Psoas muscle (tissue), 8 donors: ENCODE results near the gene ERV3-1. TPM values are rescaled to one million over a fixed set of nuclear protein-coding genes. Genes with fewer than 3 reads are reported as not detected.
A peak's percentile ranks its signal among the peaks of the same experiment; 100 is the strongest.

ENCODE experiments used
- ATAC-seq, 4 donors: fragments of 200-7000 bp; cut with Tn5 transposase; one replicate each; pipeline ENCODE4 v1.9.1; 2020; ENCODE audit warnings: moderate library complexity in 3 of 4, mild to moderate bottlenecking in 2 of 4
- DNase-seq, 2 donors: peaks; one replicate each; pipeline ENCODE4 v3.0.0-alpha.2; 2020
- H3K27ac ChIP-seq: fragments of 200-600 bp; one replicate; pipeline ENCODE4 v1.8.0; 2022
- H3K27me3 ChIP-seq, 3 donors: fragments of 200-600 bp in 1 of 3; one replicate each; pipeline versions ENCODE4 v1.6.1 to v1.8.0; 2013 to 2022; ENCODE audit warnings: low read length in 2 of 3, mild to moderate bottlenecking in 2 of 3, moderate library complexity in 1 of 3; ENCODE audit not compliant: insufficient read depth in 3 of 3
- H3K36me3 ChIP-seq, 2 donors: fragments of 200-600 bp in 1 of 2; one replicate each; pipeline versions ENCODE4 v1.6.1 to v1.8.0; 2013 to 2022; ENCODE audit warnings: low read depth in 1 of 2, mild to moderate bottlenecking in 1 of 2, moderate library complexity in 1 of 2; ENCODE audit not compliant: insufficient read depth in 1 of 2
- H3K4me1 ChIP-seq: fragments of 200-600 bp; one replicate; pipeline ENCODE4 v1.8.0; 2022
- H3K4me3 ChIP-seq: fragments of 200-600 bp; one replicate; pipeline ENCODE4 v1.8.0; 2022; ENCODE audit warnings: mild to moderate bottlenecking
- H3K9me3 ChIP-seq: fragments of 200-600 bp; one replicate; pipeline ENCODE4 v1.8.0; 2022
- CTCF ChIP-seq: fragments of 200-600 bp; IDR thresholded peaks from one replicate; pipeline ENCODE4 v1.8.0; 2022; ENCODE audit warnings: antibody characterized with exemption
- WGBS, 3 donors: extraction: QIAGEN DNeasy Blood & Tissue Kit; methylation state at CpG; one replicate each; pipeline versions ENCODE4 v1.1.6 to v1.1.7; 2013; 5-methylcytosine and 5-hydroxymethylcytosine counted together
- intact Hi-C, 2 donors: fragments of 100-400 bp; cut with DNase I; formaldehyde crosslinking; loops; one replicate each; pipeline versions ENCODE4 v1.11.0 to v1.14.2; 2022
- polyA plus RNA-seq, 3 donors: library from polyadenylated mRNA; stranded (reverse); fragments of 200-250 nt; gene quantifications; one replicate each; pipeline ENCODE4 v1.2.3, GENCODE V29; 2013
- total RNA-seq, 4 donors: library from RNA; stranded (reverse); fragmentation: NEBNext Ultra II Directional in 2 of 4; extraction: Animal tissue kit (Norgen Biotek cat#: 25700) in 2 of 4; gene quantifications; one replicate each; pipeline versions ENCODE4 v1.2.1 to v1.2.4, GENCODE V29; 2021 to 2023
- donor health status: healthy with polysubstance abuse.
- donor health status: DM: no; HTN: no; CAD: no; lungs with moderate emphysema.
- donor health status: Bipolar disorder and iron deficiency.
- donor health status: healthy.
- donor health status: DM: yes; HTN: yes; CAD: no.
- donor health status: DM: no; HTN: no; CAD: no.
- donor health status: DM: no; HTN: no; CAD: no.
- donor health status: DM: yes; HTN: yes; CAD: no.

ERV3-1 gene
- total and polyA plus RNA-seq, 7 donors: 0.80 to 7.2 (median 3.0) TPM

GRCh38 chr7:64993901-64994300 is 12.6 kb downstream of the ERV3-1 start:
- TF ChIP-seq CTCF: no peak
- ATAC-seq (no peak), DNase-seq (no peak)
- 98 to 99% (median 98%) methylated on average over 7 of the region's 7 CpGs for WGBS, 3 donors
- Histone ChIP-seq H3K4me3 (no peak overlapping the region), H3K36me3 (no peaks in the 10 kb centered on the region), H3K27me3 (no peaks in the 10 kb centered on the region), H3K4me1 (peaks cover 10% of the 10 kb centered on the region), H3K27ac (no peak overlapping the region), H3K9me3 (peaks cover 10% of the 10 kb centered on the region)
- intact Hi-C loops: no loop called here

GRCh38 chr7:64992971-64993370 is 13.5 kb downstream of the ERV3-1 start:
- Histone ChIP-seq H3K4me1 (peaks cover 5% of the 10 kb centered on the region), H3K4me3 (no peak overlapping the region), H3K27me3 (no peaks in the 10 kb centered on the region), H3K36me3 (no peaks in the 10 kb centered on the region), H3K27ac (no peak overlapping the region), H3K9me3 (peaks cover 10% of the 10 kb centered on the region)
- no peak for TF ChIP-seq CTCF
- intact Hi-C loops: no loop called here
- ATAC-seq (no peak), DNase-seq (no peak)
- WGBS, 3 donors: 79 to 88% (median 87%) methylated on average over 5 of the region's 5 CpGs

- no peak for TF ChIP-seq CTCF
- Histone ChIP-seq H3K27me3 (no peaks in the 10 kb centered on the region), H3K36me3 (no peaks in the 10 kb centered on the region), H3K4me3 (no peak within 1 kb of the TSS), H3K4me1 (no peaks in the 10 kb centered on the region), H3K9me3 (peaks cover 10% of the 10 kb centered on the region), H3K27ac (no peak within 1 kb of the TSS)
- 71 to 84% (median 81%) methylated on average over 4 of the region's 4 CpGs for WGBS, 3 donors
- intact Hi-C loops: no loop called here
- no peak for ATAC-seq
- no peak for DNase-seq
Measured at GRCh38 chr7:64990936-64991335, 15.6 kb downstream of the ERV3-1 start, which contains the start of gene ZNF117. ZNF117 (minus strand) TSS chr7:64991036.

- Histone ChIP-seq H3K4me1 (no peaks in the 10 kb centered on the region), H3K36me3 (no peaks in the 10 kb centered on the region), H3K27ac (no peak overlapping the region), H3K4me3 (no peak overlapping the region), H3K9me3 (peaks cover 10% of the 10 kb centered on the region), H3K27me3 (no peaks in the 10 kb centered on the region)
- intact Hi-C loops: no loop called here
- no peak for TF ChIP-seq CTCF
- DNase-seq (no peak), ATAC-seq (peak in 2 of 4 donors; percentile 43 to 59)
- WGBS, 3 donors: 79 to 80% (median 80%) methylated on average over 7 of the region's 7 CpGs
Measured at GRCh38 chr7:64990216-64990615, 16.3 kb downstream of the ERV3-1 start.

GRCh38 chr7:64978497-64979203 is 27.8 kb downstream of the ERV3-1 start:
- Histone ChIP-seq H3K9me3 (peaks cover 68% of the 10 kb centered on the region), H3K27me3 (no peaks in the 10 kb centered on the region), H3K4me3 (no peak overlapping the region), H3K27ac (no peak overlapping the region), H3K4me1 (no peaks in the 10 kb centered on the region), H3K36me3 (peaks cover 2 to 36% of the 10 kb centered on the region in 2 donors)
- DNase-seq: no peak
- TF ChIP-seq CTCF: no peak
- intact Hi-C loops: no loop called here
- no peak for ATAC-seq
- WGBS, 3 donors: 98 to 99% (median 98%) methylated on average over 5 of the region's 5 CpGs
